HL-60 (cell line): ENCODE measurements around the gene SHC2.

ENCODE experiments used
- DNase-seq, 2 experiments: peaks; one replicate each; pipeline ENCODE4 v3.0.0-alpha.2; 2010 to 2020; ENCODE audit warnings: low read depth in 1 of 2, low spot score in 1 of 2
- H3K27ac ChIP-seq: fragments of 250-450 bp; sonication (Bioruptor Pico); replicated peaks from 2 replicates; pipeline ENCODE4 v1.5.1; 2020; ENCODE audit warnings: mild to moderate bottlenecking, moderate library complexity
- H3K27me3 ChIP-seq: fragments of 250-450 bp; sonication (Bioruptor Pico); 2 replicates; pipeline ENCODE4 v1.5.1; 2021; ENCODE audit warnings: mild to moderate bottlenecking, moderate library complexity; ENCODE audit not compliant: insufficient read depth, poor library complexity, severe bottlenecking
- H3K4me3 ChIP-seq: replicated peaks from 2 replicates; pipeline ENCODE4 v1.5.1; 2011; ENCODE audit warnings: mild to moderate bottlenecking, control low read depth, low read length; ENCODE audit not compliant: insufficient read depth
- CTCF ChIP-seq: IDR thresholded peaks from one replicate; pipeline ENCODE4 v1.5.1; 2011; ENCODE audit warnings: low read length, control low read depth, inconsistent platforms; ENCODE audit not compliant: insufficient read depth
- GABPA ChIP-seq: IDR thresholded peaks from 2 replicates; pipeline ENCODE4 v1.6.1; 2012; ENCODE audit warnings: low read depth
- POLR2AphosphoS5 ChIP-seq: IDR thresholded peaks from 2 replicates; pipeline ENCODE4 v1.6.1; 2012; ENCODE audit warnings: low read depth
- REST ChIP-seq: IDR thresholded peaks from 2 replicates; pipeline ENCODE4 v1.6.1; 2012; ENCODE audit warnings: low read depth; ENCODE audit not compliant: insufficient replicate concordance
- SPI1 ChIP-seq: IDR thresholded peaks from 2 replicates; pipeline ENCODE4 v1.6.1; 2012; ENCODE audit warnings: low read depth, mild to moderate bottlenecking, borderline replicate concordance

The SHC2 gene

GRCh38 chr19:496986-497385 is 36.2 kb upstream of the SHC2 start:
- DNase-seq, result no peak
- Histone ChIP-seq H3K27me3 (peaks cover 14% of the 10 kb centered on the region), H3K27ac (no peak overlapping the region), H3K4me3 (no peak overlapping the region)
- TF ChIP-seq SPI1, result no peak
- no peak for TF ChIP-seq CTCF
- no peak for TF ChIP-seq REST
- no peak for TF ChIP-seq POLR2AphosphoS5
- no peak for TF ChIP-seq GABPA

GRCh38 chr19:496112-496665 is 35.4 kb upstream of the SHC2 start, which contains the start of gene MADCAM1:
Gene MADCAM1 (plus strand): TSS chr19:496486. CDS start chr19:496500, 14 bp downstream.
- TF ChIP-seq CTCF, result no peak
- TF ChIP-seq REST, result no peak
- no peak for TF ChIP-seq POLR2AphosphoS5
- TF ChIP-seq SPI1, result no peak
- no peak for TF ChIP-seq GABPA
- Histone ChIP-seq H3K27me3 (peaks cover 14% of the 10 kb centered on the region), H3K4me3 (no peak within 1 kb of the TSS), H3K27ac (no peak within 1 kb of the TSS)
- DNase-seq, result no peak

- Histone ChIP-seq H3K27me3 (peaks cover 14% of the 10 kb centered on the region), H3K27ac (no peak overlapping the region), H3K4me3 (no peak overlapping the region)
- peak in 1 of 2 experiments; percentile 21 for DNase-seq
- no peak for TF ChIP-seq POLR2AphosphoS5
- no peak for TF ChIP-seq GABPA
- peak; percentile 46 for TF ChIP-seq CTCF
These were observed 34.7 kb upstream of the SHC2 start for GRCh38 chr19:495402-496111.
